NCI-H2227 treated with DMSO at 0.1 percent for 48 hours (cell line): ENCODE data around the gene TSPEAR.

Source experiments
- DNase-seq: peaks from one replicate; lab custom pipeline; 2025; lab: John Stamatoyannopoulos, UW

Gene TSPEAR

DNA sequence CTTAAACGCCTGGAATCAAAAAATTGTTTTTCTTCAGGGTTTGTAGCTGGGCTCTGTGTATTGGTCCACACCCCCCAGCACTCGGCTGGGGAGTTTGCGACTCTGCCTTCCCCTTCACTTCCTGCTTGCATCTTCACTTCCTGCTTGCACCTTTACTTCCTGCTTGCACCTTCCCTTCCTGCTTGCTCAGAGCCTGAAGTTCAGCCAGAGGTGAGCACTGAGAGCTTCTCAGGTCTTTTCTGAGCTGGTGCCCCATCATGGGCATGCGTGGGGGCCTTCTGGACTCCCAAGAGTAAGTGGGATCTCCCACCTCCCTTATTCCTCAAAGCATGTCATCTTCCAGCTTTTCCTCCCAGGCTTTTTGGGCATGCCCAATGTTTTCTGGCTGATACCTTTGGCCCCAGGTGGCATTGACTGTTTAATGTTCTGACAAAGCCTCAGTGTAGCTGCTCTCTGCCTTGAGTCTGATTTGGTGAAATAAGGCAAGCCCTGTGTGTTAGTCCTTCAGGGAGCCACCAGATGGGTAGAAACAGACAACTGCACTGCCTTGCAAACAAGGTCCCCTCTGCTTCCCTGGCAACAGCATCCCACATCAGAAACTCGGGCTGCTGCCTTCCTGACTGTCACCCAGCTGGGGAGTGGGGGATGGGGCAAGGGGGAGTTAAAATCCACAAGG, 163.6 kb downstream of the TSPEAR start:
- no peak for DNase-seq

DNA sequence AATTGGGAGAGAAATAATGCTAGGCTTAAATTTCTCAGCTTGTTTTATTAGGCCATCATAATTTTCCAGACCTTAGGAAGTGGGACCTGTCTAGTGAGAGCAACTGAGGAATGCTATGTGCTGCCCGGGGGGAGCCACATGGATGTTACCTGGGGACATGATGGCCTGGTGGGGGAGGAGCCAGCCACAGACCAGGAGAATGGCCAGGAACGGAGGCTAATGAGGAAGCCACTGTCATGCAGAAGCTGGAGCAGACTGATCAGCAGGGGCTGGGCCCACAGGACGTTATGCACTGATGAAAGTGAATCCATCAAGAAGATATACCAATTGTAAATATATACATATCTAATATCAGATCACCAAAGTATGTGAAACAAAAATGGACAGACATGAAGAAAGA, 166.8 kb downstream of the TSPEAR start:
- no peak for DNase-seq

DNA sequence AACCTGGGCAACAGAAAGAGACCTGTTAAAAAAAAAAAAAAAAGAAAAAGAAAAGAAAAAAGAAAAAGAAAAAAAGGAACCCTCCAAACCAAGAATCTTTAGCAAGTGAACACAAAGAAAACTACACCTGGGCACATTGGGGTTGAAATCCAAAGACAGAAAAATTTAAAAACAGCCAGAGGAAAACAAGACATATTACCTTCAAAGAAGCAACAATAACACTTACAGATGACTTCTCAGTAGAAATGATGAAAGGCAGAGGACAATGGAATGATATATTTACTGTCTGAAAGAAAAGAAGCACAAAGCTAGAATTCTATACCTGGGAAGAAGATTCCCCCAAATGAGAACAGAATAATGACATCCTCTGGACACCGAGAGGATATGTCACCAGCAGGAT, 168.7 kb downstream of the TSPEAR start:
- no peak for DNase-seq

DNA sequence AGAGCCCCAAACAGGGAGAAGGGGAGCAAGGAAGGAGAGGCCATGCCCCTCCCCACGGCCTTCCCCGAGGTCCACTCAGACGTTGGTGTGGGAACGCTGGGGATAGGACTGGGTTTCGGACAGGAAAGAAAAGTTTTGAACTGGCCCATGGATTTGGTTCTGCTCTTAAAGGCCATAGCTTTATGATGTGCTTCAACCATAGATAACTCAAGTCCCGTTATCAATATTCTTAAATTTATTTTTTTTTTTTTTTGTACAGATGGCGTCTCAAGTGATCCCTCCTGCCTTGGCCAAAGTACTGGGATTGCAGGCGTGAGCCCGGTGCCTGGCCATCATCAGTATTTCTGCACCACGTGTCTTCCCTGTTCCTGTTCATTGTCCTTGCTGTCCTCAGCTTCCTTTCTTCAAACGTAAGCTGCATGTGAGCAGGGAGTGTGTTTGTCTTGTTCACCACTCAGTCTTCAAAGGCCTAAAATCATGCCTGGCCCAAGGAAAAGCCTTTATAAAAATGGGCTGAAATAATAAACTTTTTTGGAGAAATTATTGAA, 170.6 kb downstream of the TSPEAR start:
- DNase-seq, result no peak

DNA sequence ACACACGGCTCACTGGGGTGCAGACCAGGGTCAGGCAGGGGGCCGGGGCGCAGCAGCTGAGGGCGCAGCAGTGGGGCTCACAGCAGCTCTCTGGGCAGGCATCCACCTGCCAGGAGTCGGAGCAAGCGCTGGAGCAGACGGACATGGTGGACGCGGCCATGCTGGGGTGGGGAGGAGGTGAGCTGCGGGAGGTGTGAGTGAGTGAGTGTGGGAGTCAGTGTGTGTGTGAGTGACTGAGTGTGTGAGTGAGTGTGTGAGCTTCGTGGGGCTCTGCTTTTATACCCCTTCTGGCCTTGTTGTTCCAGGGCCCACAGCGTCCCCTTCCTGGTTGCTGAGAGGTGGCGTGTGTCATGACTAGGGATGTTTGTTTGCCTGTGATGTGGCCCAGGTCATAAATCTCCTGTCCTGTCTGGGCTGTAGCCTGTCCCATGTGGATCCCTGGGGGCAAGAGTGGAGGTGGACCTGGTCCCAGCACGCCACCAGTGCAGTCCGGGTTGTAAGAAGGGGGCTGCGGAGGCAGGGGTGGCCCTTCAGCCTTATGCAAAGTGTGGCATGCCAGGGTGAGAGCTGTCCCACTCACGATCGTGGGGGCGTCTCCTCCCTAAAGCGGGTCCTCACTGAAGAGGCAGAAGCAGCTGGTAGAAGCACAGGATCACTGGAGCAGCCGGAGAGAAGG, 171.2 kb downstream of the TSPEAR start, which contains the start of gene KRTAP10-1:
TSS of gene KRTAP10-1 (minus strand) at position 205 of the 676 bp plus-strand sequence. CDS start at position 160, 45 bp downstream.
- no peak for DNase-seq

DNA sequence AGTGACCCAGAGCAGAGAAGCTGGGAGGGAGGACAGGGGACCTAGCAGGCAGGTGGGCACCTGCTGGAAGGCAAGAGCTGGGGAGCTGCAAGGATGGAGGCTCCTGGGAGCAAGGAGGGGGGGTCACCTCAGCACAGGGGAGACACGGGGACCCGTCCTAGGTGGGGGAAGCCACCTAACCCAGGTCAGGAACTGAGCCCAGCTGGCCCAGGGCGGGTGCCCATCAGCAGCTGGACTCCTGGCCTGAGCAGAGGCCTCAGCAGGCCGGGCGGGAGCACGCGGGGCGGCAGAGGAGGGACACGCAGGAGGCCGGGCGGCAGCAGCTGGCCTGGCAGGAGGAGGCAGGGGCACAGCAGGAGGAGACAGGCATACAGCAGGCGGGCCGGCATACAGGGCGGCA, 172.3 kb downstream of the TSPEAR start:
- DNase-seq, result no peak

DNA sequence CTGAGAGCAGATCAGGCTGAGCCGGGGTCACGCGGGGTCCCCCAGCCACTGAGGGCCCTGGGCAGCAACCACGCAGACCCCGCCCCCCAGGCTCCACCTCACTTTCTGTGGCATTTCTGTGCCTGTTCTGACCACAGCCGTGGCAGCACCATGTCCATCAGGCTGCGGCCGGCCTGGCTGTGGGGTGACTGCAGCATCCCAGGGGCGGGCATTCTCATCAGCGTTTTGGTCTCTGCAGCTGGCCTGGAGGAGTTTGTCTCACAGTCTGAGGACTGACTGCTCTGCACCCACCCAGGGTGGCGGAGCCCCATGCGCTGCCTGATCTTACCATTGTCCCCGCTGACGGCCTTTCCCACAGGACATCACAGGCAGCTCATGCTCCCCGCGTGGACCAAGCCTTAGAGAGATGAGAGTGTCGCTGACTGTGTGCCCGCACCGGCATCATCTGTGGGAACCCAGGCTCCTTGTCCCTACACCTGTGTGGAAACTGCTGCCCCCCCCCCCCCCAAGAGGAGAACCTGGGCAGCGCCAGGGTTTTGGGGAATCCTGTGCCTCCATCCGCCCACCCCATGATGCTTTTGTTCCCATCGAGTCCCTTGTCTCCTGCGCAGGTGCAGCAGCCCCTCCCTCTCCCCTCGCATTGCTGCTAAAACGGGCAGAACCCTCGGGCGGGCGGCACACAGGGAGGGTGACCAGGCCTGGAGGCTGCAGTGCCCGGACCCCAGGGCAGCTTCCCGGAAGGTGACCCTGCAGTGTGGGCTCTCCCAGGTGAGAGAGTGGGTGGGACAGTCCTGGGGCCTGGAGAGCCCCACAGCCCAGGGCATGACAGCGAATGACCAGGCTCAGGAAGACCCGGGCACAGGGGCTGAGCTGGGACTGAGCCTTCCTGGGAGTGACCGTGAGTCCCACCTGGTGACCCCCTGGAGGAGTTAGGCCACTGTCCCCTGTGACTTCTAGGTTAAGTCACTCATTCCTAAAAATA, 173.2 kb downstream of the TSPEAR start:
- no peak for DNase-seq

DNA sequence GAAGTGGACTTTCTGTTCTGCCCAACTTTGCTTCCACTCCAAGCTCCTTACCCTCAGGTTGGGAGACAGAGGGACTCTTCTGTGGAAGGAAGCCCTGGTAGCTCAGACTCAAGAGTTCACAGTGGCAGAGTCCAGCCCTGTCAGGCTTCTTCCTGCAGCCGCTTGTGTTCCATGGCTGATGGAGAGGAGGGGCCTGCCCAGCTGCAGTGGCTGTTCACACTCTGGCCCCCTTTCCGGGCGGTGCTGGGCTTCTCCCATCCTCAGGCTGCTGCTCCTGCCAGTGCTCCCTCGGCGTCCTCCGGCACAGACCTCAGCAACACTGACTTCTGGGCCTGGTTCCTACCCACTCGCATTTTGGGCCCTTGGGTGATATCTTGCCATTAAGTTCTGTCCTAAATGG, 175.4 kb downstream of the TSPEAR start:
- no peak for DNase-seq

DNA sequence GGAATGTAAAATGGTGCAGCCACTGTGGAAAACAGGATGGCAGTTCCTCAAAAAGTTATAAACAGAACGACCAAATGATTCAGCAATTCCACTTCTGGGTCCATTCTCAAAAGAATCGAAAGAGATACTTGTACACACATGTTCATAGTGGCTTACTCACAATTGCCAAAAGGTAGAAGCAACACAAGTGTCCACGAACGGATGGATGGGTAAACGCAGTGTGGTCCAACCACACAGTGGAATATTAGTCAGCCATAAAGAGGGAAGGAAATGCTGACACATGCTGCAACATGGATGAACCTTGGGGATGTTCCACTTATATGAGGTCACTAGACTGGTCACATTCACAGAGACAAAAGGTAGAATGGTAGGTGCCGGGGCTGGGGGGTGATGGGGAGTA, 176.7 kb downstream of the TSPEAR start:
- DNase-seq, result no peak

DNA sequence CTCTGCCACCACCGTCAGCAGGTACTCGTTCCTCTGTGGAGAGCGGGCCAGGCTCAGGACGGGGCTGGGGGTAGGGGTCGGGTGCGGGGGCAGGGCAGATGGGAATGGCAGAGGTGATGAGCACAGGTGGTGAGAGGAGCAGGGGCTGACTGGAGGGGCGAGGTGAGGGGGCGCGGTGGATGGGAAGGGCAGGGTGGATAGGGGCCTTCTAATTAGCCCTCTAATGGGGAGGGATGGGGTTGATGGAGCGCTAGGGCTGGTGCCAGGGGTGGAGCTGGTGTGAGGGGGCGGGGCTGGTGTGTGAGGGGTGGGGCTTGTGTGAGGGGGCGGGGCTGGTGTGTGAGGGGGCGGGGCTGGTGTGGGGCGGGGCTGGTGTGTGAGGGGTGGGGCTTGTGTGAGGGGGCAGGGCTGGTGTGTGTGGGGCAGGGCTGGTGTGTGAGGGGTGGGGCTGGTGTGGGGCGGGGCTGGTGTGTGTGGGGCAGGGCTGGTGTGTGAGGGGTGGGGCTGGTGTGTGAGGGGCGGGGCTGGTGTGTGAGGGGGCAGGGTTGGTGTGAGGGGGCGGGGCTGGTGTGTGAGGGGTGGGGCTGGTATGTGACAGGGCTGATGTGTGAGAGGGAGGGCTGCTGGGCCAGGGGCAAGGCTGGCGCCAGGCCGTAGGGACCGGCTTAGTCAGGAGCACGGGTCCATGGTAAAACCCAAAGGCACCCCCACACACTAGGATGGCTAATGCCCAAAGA, 177.3 kb downstream of the TSPEAR start:
- no peak for DNase-seq

DNA sequence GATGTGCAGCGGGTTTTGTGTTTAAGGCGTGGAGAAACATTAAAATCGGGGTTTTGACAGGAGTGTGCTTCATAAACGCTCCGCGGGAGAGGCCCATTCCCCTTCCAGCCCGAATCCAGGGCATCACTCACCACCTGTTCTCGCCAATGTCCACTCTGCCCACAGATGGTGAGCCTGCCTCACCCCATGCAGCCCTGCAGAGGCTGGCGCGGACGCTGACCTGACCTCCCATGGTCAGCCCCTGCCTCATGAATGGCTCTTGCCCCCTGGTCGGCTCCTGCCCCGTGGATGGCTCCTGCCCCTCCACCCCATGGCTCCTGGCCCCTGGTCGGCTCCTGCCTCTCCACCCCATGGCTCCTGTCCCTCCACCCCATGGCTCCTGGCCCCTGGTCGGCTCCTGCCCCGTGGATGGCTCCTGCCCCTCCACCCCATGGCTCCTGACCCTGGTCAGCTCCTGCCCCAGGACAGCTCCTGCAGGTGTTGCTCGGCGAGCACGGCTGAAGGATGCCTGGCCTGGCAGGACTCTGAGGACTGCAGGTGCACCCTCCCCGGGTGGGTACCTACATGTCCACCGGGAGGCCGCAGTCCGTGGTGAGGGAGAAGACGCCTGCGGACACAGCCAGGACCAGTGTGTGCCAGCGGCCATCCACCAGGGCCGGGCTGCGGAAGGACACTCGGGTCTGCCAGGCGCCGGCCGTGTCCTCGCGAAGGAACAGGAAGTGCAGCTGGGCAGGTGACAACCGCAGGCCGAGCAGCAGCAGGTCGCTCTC, 178.1 kb downstream of the TSPEAR start:
- DNase-seq, result no peak

DNA sequence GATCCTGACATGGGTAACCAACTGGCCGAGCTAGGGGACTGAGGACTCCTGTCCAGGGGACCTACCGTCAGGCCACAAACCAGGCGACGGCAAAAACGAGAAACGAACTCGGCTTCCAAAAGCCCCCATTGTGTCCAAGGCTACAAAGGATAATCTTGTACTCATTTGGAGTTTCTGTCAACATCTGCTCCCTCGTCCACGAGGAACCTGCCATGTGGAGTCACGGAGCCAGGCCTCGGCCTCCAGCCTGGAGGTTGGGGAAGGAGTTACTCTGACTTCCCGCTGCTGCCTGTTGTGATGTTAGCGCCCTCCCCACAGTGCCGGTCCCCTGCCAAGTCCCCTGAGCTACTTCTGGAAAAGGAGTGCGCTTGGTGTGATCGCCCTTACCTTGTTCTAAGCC, 178.7 kb downstream of the TSPEAR start:
- DNase-seq, result no peak

DNA sequence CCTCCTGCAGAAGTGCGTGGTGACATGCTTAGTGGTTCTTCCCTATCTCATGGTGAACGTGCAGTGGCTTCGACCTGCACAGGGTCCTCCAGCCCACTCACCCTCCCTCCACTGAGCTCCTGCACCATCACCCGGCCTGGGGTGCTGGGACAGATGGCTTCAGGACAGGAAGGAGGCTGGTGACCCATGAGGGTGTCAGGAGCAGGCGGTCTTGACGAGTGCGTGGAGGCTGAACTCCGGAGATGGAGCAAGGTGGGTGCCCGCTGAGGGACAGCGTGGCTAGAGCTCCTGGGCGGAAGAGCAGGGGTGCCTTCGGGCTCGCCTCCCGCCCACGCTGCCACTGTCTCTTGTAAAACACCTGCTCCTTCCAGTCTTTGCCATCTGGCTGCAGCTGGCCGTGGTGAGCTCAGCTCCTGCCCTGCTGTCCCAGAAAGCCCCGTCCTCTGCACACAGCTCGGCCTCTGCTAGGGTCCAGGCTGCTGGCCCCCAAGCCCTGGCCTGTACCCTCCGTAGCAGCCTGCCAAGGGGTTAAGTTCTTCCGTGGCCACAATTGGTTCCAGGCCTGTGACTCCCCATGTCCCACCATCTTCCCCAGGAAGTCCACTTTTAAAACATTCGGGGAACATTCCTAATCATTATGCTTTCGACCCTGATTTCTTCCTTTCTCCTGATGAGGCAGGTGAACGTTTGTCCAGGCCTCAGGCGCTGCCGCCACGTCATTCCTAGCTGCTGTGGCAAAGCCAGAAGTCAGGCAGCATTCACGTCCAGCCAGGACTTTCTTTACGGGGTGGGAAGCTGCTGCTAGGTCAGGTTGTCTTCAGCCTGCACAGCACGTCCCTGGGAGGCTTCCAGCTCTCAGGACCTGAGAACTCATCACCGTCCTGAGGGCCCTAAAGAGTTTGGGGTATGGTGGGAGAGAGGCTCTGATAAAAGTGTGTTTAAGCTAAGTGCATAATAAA, 179.5 kb downstream of the TSPEAR start:
- no peak for DNase-seq

DNA sequence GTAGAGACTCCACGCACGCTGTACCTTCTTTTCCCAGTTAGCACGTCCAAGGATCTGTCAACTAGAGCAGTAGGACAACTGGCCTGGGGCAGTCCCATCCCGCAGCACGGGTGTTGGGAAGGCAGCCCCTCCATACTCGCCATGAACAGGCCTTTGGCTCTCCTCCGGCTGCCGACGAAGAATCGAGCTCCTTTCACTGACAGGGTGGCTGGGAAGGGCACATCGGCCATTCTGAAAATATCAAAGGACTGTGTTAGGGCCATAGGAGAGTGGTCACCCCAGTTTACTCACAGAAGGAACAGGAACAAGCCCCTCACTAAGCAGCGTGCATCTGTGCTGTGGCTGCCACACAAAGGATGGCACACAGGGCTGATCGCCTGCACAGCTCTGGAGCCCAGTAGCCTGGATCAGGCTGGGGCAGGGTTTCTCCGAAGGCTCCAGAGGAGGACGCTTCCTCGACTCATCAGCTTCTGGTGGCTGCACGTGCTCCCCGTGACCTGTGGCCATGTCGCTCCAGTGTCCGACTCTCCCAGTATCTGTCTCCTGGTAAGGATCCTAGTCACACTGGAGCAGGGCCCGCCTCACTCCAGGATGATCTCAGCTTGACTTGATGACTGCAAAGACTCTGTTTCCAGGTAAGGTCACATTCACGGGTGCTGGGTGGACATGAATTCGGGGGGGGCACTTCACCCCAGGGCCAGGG, 180.3 kb downstream of the TSPEAR start:
- no peak for DNase-seq

DNA sequence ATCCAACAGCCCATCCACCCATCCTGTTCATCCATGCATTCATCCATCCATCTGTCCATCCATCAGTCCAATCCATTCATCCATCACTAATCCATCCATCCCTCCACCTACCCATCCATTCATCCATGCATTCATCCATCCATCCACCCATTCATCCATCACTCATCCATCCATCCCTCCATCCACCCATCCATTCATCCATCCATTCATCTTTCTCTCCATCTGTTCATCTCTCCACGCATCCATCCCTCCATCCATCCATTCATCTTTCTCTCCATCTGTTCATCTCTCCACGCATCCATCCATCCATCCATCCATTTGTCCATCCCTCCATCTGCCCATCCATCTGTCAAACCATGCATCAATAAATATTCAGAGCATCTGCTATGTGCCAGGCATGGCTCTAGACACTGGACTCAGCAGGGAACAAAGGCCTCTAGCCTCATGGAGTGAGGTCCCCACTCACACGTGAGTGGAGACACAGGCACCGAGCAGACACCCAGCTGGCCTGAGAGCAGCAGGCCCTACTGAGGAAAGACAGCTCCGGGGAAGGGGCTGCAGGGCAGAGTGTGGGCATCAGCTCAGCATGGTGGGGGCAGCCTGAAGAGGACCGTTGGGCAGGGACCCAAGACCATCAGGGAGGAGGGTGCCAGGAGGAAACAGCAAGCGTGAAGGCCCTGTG, 181.0 kb downstream of the TSPEAR start:
- no peak for DNase-seq

DNA sequence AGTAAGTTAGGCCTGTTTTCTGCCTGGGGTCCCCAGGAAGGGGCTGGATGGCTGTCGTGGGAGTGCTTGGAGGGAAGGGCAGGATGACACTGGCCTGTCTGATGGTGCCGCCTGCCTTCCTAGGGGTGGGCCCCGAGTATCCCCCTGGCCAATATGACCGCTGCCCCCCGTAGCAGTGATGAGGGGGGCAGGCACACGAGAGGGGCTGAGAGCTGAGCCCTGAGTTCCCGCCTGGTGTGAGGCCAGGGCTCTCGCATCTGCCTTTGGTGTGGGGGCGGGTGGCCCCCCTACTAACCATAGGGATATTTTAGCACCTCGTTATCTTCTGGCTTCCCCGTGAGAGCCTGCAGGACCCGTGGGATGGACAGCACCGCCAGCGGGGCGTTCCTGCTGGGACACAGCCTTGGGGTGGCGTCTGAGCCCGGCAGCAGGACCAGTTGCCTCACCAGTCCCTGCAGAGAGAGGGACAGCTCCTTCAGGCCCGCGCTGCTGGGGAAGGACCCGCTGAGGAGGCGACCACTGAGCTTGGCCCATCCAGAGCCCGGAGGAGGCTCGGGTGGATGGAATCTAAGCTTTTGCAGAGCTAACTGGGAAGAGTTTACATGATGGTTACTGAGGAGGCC, 181.8 kb downstream of the TSPEAR start:
- DNase-seq, result no peak

DNA sequence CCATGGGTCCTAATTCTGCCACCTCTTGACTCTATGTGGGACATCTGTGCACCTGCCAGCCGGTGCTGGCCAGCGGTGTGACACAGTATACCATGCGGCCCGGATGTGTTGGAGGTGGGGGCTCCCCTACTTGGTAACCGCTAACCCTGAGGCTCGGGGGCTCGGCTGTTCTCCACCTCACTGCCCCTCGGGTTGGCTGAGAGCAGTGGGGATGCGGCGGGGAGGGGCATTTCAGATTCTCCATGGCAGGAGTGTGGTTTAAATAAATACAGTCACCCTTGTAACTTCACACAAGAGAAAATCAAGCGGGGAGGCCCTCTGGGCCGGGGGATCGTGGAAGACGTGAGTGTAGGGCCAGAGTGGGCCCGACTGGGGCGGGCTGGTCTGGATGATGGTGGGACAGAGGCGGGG, 182.4 kb downstream of the TSPEAR start:
- no peak for DNase-seq

DNA sequence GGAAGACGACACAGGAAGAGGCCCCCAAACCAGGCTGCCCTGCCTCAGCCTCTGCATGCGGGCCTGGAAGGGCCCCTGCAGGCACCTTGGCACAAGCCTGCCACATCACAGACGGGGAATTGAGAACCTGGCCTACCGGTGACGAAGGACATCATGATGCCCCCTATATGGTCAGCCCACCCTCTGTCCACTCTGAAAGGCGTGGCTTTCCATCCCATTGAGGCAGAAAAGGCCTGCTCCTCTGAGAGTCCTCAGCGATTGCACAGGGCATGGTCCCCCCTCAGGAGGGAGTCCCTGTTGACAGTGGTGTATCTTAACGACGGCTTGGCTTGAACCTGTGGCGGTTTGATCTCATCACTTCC, 182.8 kb downstream of the TSPEAR start:
- DNase-seq, result no peak
